ENCODE data around the gene EIF4EBP2.
A peak's percentile ranks its signal among the peaks of the same experiment; 100 is the strongest.

EIF4EBP2 gene, protein sequence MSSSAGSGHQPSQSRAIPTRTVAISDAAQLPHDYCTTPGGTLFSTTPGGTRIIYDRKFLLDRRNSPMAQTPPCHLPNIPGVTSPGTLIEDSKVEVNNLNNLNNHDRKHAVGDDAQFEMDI

DNA sequence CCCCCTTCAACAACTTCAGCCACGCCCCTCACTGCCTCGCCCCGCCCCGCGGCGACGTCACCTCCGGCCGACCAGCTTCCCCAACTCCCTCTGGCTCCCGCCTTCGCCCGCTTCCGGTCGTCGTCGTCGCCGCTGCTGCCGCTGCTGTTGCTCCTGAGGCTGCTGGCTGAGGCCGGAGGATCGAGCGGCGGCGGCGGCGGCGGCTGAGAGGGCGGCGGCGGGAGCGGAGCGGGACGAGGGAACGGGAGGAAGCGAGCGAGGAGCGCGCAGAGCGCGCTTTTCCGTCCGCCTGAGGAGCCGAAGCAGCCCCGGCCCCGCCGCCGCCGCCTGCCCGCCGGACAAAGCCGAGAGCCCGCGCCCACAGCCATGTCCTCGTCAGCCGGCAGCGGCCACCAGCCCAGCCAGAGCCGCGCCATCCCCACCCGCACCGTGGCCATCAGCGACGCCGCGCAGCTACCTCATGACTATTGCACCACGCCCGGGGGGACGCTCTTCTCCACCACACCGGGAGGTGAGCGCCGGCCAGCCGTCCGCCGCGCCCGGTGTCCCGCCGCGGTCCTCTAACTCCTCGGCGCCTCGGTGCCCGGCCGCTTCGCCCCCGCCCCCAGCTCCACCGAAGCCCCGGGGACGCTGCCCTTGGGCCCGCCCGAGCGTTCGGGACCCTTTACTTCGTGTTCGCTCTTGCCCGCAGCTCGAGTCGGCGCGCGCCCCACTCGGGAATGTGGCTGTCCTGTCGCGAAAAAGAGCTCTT is at the start of gene EIF4EBP2:
TSS of gene EIF4EBP2 (plus strand) at position 110 of the 751 bp plus-strand sequence. CDS start at position 367, 257 bp downstream.
- peak; percentile 56 for DNase-seq

DNA sequence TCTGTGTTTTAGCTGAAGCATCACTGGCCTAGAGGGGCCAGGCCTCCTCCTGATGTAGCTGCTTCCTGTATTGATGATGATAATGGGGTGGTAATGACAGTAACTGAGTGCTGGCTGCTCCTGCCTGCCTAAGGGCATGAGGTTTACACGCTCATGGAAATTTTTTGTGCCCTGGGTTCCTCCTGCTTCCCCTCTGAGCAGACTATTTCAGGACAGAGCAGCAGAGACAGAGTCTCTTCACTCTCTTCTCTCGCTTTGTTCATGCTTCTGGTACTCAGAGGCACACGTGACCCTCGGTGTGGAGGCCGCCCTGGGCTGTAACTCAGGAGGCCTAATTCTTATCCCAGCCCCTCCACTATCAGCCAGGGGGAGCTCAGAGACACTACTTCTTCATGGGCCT is 49.4 kb upstream of the EIF4EBP2 start:
- no peak for DNase-seq

DNA sequence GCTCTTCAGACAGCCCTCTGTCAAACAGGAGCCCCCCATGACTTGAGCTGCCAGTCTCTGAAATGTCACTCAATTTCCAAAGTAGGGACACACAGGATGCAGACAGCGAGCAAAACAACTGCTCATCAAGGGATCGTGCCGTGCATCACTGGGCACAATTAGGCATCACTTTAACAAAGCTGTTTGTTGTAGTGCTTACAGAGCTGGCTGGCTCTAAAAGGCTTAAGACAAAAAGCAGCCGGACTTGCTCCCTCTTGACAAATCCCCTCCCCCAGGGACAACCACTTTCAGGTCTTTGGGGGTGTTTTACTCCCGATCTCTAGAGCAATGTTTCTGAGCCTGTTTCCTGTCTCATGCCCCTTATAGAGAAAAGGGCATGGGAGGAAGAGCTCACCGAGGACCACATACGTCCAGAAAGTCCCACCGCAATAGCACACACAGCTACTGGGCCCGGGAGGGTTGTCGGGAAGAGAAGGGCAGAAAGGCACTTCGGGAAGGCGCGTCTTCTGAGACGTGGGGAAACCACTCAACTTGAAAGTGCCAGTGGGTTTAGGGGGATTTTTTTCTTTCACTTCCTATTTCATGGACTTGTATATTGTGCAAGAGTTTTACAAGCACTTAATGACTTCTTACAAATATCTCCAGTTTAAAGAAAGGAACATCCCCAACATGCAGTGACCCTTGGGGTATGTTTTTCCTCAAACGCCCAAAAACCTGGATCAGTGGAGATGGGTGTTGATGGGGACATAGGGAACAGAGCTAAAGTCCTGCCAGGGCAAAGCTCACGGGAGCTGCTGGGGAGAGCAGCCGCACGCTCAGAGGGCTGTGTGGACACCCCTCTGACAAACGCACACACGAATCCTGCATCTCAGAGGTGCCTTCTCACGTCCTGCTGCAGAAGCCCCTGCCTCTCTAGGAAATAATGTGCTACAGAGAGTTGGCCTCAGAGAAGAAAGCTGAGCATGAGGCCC is 48.6 kb upstream of the EIF4EBP2 start:
- no peak for DNase-seq

DNA sequence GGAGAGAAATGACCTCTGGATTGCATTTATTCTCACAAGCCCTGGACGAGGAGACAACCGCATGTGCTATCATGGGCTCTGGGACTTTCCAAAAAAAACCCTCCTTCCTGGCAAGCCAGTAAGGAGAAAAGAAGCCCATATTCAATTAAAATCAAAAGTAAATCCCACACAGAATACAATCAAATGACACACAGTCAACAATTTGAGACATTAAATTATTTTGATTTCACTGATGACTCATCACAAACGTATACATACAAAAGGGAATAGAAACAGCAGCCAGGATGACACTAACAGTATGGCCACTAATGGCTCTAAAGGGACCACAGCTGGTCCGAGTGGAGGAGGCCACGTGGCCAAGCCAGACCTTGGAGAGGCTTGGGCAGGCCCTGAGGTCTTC is 46.4 kb upstream of the EIF4EBP2 start:
- DNase-seq = no peak

DNA sequence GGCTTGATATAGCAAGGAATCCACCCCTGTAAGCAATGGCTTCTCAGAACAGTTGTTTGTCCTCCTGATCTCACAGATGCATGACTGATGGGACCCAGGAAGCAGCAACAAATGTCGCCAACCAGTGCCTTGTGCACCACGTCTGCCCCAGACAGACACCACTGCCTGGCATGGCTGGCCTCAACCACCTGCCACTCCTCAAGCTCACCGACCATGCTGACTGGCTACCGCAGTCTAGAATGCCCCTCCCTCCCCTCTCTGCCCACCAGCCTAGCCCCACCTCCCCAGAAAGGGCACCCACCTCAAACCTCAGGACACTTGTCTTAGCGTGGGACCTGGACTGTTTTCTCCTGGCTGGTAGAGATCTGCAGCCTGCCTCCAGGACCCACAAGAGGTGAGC is 45.5 kb upstream of the EIF4EBP2 start:
- DNase-seq = no peak

DNA sequence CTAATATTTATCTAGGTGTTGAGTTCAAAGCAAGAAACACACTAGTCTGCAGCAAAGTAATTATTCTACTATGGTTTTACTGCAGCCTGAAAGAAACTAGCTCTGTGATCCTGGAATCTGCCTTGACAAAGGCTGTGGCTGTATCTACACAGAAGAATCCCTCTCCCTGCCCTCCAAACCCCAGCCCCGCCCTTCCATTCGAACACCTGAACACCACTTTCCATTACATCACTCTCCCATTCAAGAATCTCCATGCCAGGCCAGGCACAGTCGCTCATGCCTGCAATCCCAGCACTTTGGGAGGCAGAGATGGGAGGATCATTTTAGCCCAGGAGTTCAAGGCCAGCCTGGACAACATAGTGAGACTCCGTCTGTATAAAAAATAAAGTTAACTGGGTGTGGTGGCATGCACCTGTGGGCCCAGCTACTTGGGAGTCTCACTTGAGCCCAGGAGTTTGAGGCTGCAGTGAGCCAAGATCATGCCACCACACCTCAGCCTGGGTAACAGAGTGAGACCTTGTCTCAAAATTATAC is 44.9 kb upstream of the EIF4EBP2 start:
- no peak for DNase-seq

DNA sequence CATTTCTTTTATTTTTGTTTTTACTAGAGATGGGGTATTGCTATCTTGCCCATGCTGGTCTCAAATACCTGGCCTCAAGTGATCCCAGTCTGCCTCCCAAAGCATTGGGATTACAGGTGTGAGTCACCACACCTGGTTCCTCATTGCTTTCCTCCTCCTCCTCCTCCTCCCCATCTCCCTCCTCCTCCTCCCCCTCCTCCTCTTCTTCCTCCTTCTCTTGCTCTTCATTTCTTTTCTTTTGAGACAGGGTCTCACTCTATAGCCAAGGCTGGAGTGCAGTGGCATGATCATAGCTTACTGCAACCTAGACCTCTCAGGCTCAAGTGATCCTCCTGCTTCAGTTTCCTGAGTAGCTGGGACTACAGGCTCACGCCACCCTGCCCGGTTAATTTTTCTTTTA is 43.7 kb upstream of the EIF4EBP2 start:
- DNase-seq = no peak

DNA sequence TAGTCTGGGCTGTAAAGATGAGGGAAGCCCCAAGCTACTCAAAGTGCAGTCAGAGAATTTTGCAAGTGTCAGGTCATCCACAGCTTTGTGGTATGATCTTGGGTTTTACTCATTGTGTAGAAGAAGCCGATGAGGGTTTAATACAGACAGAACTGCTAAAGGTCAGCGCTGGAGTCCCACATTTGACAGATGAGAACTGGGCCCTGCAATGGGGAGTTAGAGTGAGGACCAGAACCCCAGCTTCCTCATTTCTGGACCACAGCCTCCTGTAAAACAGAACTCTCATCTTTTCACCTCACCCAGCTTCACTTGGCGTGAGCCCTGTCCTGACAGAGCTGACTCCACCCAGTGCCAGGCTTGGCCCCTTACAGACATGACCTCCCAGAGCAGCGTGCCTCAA is 41.6 kb upstream of the EIF4EBP2 start:
- no peak for DNase-seq

DNA sequence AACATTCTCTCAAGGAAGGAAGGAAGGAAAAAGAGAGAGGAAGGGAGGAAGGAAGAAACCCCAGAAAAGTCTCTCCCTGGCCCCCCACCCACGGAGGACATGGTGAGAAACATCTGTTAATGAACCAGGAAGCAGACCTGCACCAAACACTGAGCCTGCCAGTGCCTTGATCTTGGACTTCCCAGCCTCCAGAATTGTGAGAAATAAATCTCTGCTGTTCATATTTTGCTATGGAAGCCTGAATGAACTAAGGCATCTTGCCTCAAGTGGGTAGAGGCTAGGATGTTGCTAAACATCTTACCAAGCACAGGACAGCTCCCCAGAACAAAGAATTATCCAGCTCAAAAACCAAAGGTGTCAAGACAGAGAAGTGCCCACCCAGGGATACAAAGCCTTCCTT is 40.7 kb upstream of the EIF4EBP2 start:
- DNase-seq = no peak

DNA sequence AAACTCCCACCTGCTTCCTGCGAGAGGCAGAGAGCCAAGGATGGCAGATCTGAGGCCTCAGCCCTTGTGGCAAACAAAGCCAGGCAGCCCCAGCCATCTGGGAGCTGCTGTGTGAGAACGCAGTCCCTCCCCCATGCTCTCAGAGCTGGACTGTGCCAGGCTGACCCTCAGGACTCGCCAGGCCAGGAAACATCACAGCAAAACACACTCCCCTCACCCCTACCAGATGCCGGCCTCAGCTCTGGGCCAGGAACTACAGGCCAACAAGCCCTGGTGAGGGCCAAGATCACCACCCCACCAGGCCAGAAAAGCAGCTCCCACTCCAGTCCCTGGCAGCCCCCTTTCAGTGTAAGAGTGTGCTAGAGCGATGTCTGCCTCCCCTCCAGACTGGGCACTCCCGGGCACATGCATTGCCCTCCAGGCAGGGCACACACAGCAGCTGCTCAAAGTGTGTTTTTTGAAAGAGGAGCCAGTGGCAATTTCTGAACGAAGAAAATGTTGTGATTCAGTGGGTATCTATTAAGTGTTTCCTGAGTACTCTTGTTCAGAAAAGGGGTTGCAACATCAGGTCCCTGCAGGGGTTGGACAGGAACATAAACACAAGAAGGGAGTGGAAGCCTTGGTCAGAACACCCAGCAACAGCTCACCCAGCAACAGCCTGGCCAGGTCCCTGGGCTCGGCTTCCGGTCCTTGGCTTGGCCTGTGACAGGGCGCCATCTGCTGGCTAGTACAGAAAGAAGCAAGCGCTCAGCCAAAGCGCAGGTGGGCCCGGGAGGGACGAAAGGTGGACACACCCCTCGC is 39.8 kb upstream of the EIF4EBP2 start:
- DNase-seq = no peak

DNA sequence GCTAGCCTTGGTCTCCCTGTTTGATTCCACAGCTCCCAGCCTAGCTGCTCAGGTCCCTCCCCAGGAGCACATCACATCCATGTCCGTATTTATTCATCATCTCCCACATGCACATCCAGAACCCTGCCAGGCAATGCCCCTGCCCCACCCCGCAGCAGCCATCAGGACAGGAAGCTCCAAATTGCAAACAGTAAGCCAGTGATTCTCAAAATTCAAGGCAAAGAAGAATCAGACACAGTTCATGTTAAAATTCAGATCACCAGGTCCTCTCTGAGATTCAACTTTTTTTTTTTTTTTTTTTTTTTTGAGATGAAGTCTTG is 39.2 kb upstream of the EIF4EBP2 start:
- no peak for DNase-seq

DNA sequence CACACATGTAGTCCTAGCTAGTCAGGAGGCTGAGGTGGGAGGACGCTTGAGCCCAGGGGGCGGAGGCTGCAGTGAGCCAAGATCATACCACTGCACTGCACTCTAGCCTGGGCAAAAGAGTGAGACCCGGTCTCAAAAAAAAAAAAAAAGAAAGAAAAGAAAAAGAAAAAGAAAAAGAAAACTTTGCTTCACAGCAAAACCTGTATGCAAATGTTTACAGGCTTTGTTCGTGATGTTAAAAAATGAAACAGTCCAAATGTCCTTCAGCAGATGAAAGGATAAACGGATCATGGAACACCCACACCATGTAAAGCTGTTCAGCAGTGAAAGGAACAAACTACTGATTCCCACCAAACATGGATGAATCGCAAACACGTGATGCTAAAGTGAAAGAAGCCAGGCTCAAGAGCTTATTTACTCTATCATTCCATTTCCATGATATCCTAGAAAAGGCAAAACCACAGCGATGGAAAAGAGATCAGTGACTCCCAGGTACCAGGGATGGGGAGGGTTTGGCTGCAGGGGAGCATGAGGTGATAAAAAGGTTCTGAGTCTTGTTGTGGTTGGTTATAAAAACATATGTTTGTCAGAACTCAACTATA is 36.6 kb upstream of the EIF4EBP2 start:
- DNase-seq = no peak

DNA sequence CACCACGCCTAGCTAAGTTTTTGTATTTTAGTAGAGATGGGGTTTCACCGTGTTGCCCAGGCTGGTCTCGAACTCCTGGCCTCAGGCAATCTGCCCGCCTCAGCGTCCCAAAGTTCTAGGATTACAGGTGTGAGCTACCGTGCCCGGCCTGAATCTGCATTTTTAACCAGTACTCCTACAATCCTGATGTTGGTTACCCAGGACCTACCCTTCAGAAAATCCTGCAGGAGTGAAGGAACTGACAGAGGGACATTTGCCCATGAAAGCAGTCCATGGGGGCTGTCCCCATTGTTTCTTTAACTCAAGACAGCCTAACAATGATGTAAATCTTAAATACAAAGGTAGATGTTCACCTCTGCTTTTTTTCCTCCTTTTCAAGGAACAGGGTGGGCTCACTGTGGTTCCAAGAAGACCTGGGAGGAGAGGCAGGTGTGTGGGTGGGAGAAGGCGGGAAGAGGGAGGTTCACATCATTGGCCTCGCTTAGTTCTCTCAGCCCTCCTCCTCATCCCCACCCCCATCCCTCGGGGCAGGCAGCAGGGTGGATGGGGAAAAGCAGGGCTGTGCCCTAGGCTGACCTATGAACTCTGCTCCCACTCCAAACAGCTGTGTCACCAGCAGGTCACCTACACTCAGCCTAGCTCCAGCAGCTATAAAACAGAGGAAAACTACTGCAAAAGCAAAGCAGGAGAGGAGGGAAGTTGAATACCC is 35.0 kb upstream of the EIF4EBP2 start:
- DNase-seq = no peak

DNA sequence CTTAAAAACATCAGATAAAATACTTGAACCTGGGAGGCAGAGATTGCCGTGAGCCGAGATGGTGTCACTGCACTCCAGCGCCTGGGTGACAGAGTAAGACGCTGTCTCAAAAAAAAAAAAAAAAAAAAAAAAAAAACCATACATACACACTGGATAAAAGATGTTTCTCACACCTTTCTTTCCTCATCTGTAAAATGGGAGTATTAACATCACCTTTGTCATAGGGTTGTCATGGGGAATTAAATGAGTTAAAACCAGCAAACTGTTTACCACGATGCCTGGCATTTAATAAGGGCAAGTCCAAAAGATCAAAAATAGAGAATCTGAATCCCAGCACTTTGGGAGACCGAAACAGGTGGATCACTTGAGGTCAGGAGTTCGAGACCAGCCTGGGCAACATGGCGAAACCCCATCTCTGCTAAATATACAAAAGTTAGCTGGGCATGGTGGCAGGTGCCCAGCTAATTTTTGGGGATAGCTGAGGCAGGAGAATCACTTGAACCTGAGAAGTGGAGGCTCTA is 34.4 kb upstream of the EIF4EBP2 start:
- no peak for DNase-seq

DNA sequence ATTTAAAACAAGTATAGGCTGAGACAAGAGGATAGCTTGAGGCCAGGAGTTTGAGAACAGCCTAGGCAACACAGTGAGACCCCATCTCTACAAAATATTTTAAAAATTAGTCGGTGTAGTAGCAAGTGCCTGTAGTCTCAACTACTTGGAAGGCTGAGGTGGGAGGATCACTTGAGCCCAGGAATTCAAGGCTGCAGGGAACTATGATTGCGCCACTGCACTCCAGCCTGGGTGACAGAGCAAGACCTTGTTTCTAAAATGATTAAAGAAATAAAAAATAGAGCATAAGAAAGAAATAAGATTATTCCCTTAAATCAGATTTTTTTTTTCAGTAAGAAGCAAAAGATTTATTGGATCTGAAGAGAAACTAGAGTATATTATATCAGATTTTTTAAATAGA is 33.2 kb upstream of the EIF4EBP2 start:
- DNase-seq = no peak

DNA sequence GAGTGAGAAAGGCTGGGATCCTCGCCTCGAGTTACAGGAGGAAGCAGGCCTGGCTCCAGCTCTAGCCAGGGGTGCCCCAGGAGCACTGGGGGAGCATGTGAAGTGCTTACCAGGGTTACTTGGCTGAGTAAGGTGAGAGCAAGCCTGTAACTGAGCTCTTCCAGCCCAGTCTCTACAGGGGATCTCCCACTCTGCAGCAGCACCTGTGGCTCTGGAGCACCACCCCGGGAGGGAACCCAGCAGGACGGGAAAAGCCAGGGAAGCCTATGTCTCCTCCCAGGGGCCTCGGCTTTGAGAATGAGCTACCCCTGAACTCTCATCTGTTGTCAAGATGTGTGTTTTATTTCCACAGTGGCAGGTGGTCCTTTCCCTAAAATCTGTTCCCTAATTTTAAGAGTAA is 32.1 kb upstream of the EIF4EBP2 start:
- DNase-seq = no peak

DNA sequence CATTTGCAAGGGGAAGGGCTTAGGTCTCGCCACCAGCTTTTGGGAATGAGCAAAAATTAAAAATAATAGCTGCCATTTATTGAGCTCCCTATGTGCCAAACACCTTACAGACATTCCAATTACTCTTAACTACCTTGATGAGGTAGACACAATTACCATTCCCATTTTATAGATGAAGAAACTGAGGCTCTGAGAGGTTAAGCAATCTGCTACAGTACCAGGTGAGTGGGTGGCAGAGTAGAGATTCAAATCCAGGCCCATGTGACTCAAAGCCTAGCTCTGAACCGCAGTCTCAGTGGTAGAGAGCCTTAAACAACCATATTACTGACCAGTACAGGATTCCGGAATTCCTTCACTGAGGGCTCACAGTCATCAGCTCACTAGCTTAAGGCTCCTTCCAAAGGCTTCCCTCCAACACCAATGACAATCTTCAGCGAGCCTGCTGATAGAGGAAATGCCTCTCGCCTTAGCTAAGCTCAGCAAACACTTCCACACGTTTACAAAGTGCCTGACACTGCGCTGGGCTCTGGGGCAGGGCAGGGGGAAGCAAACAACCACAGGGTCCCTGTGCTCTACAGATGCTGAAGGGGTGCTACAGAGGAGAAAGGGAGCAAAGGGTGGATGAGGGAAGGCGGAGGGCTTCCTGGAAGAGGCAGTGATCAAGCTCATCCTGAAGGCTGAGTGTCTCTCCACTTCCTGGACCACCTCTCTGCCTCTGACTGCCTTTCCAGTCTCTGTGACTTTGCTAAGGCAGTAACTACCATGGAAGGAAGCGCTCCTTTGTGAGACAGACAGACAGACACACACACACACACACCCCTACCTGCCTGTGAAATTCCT is 28.9 kb upstream of the EIF4EBP2 start:
- no peak for DNase-seq

DNA sequence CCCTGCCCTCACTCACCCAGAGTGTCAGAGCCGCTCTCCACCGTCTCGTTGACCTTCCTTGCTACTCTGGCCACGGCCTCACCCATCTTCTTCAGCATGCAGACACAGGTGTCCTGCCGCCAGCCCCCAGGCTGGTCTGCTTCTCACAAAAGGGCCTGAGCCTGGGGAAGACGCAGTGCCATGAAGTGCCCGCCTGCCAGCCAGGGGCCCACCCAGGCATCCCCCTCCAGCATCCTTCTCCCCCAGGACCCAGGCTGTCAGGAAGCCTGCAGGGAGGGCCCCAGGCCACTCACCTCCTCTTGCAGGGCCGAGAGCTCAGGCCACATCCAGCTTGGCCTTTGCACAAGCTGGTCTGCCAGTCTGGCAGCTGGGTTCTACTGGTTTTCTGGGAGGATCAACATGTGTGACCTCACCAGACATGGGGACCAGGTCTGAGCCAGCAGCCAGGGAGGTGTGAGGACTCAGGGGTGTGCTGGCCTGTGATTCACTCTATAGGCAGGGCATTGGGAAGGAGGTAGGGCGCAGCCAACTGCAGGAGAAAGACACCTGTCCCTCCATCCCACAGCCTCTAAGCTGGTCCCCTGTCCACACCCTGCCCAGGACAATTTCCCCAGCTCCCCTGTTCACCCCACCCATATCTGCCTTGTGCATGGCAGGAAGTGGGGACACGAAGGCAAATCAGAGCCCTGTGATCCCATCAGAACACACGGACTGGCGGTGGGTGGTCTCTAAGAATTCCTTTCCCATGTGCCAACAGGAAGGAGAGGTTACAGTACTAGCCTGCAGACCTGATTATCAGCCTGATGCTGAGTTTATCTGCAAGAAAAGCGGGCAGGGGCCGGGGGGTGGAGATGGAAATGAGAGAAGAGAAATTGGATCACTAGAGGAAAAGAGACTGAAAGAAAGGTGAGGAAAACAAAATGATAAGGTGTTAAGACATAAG is 27.2 kb upstream of the EIF4EBP2 start:
- no peak for DNase-seq

DNA sequence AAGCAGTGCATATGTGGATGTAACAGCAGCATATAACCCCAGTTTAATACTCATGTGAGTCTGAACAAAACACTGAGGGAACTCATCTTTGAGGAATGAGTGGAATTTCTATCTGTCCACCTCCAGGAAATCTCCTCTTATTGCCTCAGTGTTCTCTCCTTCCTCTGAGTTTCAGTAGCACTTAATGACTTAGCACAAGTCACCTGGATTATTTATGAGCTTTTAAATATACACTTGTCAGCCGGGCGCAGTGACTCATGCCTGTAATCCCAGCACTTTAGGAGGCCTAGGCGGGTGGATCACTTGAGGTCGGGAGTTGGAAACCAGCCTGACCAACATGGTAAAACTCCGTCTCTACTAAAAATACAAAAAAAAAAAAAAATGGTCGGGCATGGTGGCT is 25.8 kb upstream of the EIF4EBP2 start:
- DNase-seq = no peak
